ENCODE measurements around the gene PLN.

The PLN gene

GRCh38 chr6:118581489-118581959 lies 33.4 kb downstream of the PLN start:
- no peak for DNase-seq

DNA sequence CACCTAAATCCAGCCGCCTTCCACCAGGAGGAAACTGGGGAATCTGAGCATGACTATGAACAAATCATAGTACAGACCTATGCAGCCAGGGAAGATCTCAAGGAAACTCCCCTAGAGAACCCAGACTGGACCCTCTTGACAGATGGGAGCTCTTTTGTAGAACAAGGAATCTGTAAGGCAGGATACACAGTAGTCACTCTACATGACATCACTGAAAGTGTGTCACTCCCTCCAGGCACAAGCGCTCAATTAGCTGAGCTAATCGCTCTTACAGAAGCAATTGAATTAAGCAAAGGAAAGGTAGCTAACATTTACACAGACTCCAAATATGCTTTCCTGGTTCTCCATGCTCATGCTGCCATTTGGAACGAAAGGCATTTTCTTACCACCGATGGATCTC lies 36.8 kb downstream of the PLN start:
- DNase-seq = no peak

DNA sequence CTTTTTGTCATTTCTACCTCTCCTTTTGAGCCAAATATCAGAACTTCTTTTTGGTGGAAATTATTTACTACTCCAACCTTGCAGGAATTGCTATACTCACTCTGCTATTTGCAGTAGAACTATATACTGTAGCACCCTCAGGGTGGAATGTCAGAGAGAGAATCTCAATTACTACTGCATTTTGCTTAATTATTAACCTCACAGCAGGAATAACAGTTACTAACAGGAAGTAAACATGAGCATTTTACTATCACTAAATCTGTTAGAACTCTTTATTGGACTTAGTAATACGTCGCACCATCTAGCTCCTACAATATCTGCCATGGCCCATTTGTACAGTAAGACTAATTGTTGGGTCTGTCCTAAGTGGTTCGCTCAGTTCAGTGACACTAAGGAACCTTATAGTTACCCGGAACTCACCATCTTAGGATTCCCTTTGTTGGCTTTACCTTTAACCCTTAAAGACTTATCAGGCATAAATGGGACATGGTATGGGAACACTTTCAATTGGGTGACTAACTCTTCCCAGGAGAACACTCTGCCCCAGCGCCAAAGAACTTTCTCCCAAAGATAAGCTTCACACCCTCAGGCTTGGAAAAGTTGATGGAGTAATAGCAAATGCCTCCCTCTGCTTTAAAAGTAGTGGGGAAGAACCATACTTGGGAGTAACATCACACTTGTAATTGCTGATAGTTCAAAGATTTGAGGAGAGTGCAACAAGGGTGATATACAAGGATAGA lies 38.8 kb downstream of the PLN start:
- no peak for DNase-seq

- DNase-seq = no peak
Measured at GRCh38 chr6:118588626-118589025, 40.5 kb downstream of the PLN start.

GRCh38 chr6:118589186-118589585 lies 41.1 kb downstream of the PLN start:
- DNase-seq = no peak

DNA sequence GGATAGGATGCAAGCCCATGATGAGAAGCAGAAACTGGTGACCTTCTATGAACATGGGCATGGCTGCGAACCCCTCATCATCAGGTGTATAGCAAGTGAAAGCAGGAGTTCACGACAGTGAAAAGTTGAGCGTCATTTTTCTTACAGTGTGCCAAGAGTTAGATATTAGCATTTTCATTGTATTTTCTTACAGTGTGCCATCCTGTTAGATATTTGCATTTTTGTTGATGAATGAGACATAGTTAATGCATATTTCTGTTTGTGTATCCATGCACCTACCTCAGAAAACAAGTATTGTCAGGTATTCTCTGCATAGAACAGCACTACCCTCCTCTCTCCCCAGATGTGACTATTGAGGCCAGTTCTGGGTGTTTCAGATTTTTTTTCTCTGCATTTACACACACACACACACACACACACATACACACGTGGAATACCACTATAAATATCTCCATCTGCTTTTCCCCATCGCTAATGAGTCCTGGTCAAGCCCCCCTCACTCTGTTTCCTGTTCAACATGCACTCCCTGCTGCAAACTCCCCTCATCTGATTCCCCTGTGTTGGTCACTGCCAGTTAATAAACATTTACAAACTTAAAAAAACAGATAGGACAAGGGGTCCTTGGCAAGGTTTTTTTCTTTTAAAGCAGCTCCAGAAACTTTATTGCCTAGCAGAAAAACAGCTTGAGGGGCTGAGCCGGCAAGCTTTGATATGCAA lies 41.7 kb downstream of the PLN start:
- no peak for DNase-seq

GRCh38 chr6:118591897-118592296 lies 43.8 kb downstream of the PLN start:
- DNase-seq = no peak

GRCh38 chr6:118594877-118595276 lies 46.8 kb downstream of the PLN start:
- DNase-seq = no peak

GRCh38 chr6:118596774-118597320 lies 48.8 kb downstream of the PLN start:
- DNase-seq = no peak

GRCh38 chr6:118597636-118598035 lies 49.5 kb downstream of the PLN start:
- no peak for DNase-seq

DNA sequence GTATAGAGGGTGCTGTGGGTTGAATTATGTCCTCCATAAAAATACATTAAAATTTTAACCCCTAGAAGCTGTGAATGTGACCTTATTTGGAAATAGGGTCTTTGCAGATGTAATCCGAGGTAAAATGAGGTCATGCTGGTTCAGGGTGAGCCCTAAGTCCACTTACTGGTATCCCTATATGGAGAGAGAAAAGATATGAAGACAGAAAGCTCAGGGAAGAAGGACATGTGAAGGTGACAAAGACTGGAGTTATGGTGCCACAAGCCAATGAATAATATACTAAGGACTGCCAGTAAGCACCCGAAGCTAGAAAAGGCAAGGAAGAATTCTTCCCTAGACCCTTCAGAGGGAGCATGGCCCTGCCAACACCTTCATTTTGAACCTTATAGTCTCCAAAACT lies 50.2 kb downstream of the PLN start:
- DNase-seq = no peak

DNA sequence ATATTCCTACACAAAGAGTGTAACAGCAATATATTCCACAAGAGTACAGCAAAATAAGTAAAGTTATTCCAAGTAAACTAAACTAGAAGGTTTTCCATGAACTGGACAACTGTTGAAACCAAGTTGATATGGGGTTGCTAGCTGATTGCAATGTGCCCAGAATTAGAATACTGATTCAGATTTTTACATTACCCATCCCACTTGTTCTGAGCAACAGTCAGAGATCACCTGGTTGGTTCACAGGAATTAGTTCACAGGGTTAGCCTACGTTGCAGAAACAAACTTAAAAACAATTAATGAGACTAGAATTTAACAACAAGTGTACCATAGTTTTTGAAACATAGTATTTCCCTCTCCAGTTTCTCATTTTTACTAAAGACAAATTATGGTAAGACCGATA lies 54.2 kb downstream of the PLN start:
- no peak for DNase-seq

DNA sequence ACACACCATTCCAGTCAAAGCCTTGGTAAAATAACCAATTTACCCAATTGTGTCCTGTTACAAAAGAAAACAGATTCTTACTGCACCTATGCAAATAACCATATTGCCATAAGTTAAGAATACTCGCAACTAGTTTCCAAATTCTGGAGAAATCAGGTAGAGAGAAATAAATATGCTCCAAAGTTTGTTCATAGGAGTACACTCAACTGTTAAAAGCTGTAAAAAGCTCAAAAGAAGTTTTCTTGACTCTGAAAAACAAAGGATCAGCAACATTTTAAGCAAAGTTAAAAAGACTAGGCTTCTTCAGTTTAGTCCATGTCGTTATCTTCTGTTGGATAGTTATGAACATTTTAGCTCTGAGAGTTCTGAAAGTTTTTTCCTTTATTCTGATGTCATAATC lies 55.3 kb downstream of the PLN start:
- DNase-seq = no peak

GRCh38 chr6:118606268-118606667 lies 58.2 kb downstream of the PLN start:
- DNase-seq = no peak

- no peak for DNase-seq
Measured at GRCh38 chr6:118606858-118607257, 58.8 kb downstream of the PLN start.
